Measurements from ENCODE around the gene TP53AIP1.

The TP53AIP1 gene

DNA sequence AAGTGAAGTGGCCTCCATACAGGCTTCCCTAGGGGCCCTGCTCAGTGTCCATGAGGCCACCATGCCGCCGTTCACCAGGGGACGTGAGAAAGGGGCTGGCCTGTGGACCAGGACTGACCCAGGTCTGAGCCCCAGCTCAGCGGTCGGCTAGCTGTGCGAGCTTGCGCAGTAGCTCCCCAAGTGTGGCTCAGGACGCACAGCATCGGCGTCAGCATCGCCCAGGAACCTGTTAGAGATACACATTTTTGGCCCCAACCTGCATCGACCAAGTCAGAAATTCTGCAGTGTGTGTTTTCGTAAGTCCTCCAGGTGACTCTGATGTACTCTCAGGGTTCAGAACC, 429 bp downstream of the TP53AIP1 start:
- no peak for DNase-seq

DNA sequence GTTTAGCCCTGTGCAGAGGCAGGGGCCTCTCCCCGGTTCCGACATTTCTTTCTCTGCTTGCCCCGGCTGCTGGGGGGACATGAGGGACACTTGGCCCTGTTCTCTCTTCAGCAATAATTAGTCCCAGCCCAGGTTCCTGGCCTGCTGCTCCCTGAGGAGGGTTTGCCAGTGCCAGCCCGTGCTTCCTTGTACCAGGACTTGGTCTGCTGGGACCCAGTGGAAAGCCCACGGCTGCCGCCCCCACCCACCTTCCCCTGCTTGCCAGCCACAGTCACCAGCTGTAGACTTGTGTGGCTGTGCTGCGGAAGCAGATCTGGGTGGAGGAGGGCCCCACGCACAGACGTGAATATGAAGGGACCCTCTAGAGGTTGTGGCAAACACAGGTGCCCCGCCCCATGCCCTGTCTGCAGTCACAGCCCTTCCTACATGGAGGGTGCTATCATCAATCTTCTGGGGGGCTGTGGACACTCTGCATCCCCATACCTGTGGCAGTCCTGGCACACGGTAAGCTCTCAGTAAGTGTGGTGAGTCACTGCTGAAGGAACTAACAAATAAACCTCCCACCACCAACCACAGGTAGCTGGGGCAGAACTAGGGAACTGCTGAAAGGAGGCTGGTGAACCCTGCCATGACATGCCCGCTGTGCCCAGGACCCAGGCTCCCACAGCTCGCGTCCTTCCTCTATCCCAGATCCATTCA, 949 bp downstream of the TP53AIP1 start:
- DNase-seq, result no peak

DNA sequence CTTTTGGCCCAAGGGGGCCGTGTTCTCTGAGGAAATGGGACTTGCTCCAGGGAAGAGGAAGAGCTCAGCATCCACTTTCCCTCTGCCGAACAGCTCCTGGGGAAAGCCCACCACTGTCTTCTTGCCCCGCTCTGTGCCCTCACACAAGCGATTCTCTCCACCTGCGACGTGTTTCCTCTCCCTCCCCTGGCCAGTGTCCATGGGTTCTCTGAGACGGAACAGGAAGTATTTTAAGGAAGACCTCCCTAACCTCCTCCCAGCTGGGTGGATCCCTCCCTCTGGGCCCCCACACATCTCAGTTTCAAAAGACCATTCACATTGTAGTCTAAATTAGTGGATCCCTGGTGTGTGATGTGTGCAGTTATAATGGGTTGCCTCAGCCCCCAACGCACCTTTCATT, 1.6 kb downstream of the TP53AIP1 start:
- DNase-seq, result no peak

DNA sequence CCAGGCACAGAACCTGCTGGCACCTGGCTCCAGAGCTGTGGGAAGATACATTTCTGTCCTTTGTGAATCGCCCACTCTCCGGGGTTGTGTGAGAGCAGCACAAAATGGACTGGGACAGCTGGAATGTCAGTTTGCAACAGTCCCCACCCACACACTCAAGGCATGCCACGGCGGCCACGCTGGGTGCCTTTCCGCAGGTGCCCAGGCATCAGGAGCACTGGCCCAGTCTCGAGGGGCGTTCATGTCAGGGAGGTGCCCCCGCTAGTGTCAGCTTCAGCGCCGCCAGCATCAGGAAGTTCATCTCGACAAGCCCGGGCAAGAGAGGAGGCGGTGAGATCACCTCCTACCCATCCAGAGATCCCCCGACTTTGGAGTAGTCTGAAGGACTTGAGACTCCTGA, 2.1 kb downstream of the TP53AIP1 start:
- no peak for DNase-seq

DNA sequence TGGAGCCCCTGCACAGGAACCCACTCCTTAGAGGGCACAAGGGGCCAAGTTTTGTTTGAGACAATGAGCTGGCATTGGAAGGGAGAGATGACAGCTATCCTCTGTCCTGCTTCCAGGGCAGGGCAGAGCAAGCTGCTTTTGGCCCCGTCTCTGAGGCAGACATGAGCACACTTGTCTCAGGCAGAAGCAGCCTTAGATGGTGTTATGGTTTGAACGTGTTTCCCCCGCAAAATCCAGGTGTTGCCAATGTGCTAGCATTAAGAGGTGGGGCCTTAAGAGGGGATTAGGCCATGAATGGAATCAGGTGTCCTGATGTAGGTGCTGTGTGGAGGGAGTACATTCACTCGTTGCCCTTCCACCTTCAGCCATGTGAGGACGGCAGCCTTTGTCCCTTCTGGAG, 2.5 kb downstream of the TP53AIP1 start:
- DNase-seq, result no peak

DNA sequence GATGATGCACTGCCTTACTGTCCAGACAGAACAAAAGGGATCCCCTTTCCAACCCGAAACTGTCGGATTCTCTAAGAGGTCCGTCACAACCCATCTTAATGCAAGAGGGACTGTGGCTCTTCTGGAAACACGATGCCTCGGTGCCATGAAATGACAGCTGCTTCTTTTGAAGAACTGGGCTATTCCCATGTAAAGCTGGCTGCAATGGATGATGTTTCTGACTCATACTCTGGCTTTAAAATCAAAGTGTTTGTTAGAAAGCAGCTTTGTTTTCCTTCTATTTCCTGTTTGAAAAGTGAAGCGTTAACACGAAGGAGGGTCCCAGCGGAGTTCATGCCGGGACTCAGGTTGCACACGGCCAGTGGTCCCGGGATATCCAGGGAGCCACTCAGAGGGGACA, 3.1 kb downstream of the TP53AIP1 start:
- DNase-seq, result no peak

DNA sequence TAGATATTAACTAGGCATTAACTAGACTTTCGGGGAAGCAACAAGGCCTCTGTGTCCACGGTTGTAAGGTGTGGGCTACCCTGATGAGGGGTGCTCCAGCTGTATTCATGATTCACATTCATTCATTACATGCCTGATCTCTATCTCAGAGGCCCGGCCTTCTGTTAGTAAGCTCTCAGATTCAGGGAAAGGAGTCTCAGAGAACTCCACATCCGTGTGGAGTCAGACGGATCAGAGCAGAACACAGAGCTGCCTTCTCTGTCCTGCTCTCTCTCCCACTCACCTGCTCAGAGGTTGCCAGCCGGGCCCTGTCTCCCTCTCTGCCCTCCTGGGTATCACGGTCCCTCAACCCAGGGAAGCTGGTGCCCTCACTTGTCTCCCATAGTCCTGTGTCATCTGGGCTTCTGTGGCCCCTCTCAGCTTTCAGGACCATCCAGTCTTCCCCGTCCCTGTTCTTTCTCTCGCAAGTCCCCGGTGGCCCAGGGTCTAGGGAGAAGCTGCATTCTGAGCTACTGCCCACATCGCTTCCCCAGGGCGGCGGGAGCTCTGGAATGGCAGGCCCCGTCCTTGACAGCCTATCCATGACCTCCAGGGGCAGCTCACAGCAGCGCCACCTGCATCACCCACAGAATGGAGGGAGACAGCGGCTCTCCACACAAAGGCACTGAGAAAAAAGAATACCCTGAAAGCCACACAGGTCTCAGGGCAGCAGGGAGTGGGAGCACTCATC, 4.3 kb downstream of the TP53AIP1 start:
- DNase-seq, result no peak

DNA sequence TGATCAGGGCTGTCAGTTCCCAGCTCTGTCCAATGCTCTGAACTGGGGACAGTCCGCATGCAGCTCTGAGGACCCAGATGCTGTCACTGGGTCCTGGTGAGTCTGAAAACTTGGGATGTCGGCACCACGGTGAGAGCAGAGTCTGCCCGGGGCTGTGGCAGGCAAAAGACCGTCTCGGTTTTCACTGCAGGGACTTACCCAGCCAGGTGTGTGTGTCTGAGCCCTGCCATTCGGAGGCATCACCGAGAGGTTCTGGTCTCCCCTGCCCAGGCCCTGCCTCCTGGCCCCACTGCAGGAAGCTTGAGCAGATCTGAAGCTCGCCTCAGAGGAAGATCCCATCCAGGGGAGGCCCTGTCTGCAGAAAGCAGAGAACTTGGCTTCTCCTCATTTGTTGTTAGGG, 5.2 kb downstream of the TP53AIP1 start:
- DNase-seq, result no peak

DNA sequence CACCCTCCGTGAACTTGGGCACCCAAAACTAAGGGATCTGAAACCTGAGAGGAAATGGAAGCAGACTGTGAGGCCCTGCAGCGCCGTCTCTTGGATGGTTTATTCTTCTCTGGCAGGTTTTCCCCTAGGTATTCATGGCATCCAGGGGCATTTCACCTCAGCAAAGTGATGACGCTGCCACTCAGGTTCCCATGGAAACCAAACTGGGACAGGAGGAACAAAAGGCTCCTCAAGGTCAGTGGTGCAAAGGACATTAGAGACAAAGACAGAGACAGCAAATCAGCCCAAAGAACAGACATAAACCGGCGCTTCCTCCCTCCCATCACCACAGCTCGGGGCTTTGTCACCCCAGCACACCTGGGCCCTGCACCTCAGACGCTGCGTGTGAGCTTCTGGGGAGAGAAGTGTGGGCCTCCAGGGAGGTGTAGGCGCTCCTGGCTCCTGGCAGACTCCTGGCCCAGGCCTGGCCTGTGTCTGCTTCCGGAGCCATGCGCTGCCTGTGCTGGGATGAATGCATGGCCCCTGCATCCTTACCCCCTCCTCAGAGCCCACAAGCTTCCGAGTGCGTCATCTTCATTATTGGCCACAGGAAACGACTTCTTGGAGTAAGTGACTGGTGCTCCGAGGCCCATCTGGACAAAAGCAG, 5.9 kb downstream of the TP53AIP1 start:
- DNase-seq, result no peak

DNA sequence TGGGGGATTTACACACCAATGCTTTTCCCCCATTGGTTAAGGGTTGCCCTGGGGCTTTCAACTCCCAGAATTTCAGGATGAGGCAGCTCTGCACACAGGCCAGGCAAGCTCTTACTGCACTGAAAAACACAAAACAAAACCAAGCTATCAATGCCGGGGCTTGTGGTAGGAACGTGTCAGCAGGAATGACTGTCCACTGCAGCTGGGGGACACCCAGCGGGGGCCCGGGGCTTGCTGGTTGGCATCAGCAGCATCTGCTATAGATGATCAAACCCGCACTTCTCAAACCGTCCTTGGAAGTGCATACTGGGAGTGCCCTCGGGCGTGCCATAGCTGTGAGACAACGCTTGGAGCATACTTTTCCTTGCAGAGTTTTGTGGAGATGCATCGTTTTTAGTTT, 7.7 kb downstream of the TP53AIP1 start:
- DNase-seq, result no peak

DNA sequence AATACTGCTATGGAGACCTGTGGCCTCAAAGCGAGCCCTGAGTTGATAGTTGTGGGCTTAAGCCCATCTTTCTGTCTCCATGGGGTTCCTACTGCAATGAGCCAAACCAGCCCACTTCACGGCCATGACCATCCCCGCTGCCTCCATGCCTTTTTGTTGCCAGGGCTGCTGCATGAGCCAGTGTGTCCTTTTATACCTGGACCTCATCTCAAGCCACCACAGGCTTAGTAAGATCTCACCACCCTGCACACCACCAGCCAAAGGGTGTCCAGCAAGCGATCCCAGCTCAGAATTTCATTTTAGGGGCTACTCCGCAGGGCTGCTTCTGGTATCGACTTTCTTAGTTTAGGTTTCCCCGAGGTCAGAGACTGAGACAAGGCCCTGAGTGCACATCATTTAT, 8.3 kb downstream of the TP53AIP1 start:
- no peak for DNase-seq

DNA sequence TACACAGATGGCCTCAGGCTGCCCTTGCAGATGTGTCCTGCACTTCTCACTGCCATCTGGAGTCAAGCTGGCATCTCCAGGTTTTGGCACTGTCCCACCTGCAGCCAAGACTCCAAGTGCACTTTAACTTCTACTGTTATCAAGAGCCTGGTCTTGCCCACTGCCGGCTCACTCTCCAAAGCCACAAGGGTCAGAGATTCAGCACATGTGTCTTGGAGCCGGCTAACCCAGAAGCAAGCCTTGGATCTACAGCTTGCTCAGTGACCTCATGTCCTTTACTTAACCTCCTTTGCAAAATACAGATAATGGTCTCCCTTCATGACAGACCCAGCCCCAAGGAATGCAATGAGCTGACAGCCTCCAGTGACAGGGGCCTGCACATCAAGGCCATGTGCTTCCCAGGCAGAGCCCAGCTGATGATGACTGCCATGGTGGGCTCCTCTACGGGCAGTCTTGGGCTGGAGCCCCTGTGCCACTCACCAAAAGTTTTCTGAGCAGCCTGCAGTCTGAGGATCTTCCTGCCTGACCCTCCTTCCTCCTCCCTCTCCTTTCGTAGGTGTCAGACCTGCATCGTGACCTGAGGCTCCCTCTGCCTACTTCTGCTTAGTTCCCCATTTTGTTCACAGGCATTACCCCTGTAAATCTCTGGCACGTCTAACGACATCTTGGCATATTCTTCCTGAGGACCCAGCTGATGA, 9.0 kb downstream of the TP53AIP1 start:
- no peak for DNase-seq

DNA sequence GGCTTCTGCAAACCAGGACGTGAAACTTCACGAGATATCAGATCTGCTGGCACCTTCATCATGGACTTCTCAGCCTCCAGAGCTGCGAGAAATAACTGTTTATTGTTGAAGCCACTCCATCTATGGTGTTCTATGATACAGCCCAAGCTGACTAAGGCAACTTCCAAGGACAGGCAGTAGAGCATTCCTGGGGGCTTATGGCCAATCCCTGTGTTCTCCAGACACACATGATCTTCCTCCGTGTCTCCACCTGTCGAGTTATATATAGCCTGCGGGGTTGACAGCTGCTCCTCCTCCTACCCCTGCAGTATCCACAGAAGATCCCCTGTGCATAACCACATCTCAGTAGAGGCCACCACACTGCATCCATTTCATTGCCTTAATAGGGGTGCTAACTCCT, 11.0 kb downstream of the TP53AIP1 start:
- DNase-seq, result no peak

DNA sequence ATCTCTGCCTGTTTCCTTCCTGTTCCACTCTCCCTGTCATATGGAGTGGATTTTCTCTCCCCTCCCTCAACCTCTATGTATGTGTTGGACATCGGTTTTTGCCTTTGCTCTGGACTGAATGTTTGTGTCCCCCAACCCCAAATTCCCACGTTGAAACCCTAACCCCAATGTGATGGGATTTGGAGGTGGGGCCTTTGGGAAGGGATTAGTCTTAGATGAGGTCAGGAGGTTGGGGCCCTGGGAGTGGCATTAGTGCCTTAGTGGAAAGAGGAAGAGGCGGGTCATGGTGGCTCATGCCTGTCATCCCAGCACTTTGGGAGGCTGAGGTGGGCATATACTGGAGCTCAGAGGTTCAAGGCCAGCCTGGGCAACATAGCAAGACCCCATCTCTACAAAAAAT, 11.6 kb downstream of the TP53AIP1 start:
- DNase-seq, result no peak

DNA sequence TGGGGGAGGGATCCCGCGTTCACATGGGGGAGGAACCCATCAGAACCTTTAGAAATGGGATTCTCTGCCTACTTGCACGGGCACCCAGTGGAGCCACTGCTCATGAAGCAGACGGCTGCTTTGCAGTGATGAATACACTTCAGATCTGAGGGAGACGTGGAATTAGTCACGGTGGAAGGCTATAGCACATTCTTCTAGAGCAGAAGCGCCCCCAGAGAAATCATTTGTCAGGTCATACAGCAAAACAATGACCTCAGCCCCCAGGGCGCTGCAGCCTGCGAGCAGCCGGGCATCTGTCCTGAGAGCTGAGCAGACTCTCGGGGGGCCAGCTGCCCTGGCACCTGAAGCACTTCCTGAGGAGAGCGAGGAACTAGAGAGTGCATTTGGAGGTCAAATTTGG, 12.7 kb downstream of the TP53AIP1 start:
- no peak for DNase-seq

DNA sequence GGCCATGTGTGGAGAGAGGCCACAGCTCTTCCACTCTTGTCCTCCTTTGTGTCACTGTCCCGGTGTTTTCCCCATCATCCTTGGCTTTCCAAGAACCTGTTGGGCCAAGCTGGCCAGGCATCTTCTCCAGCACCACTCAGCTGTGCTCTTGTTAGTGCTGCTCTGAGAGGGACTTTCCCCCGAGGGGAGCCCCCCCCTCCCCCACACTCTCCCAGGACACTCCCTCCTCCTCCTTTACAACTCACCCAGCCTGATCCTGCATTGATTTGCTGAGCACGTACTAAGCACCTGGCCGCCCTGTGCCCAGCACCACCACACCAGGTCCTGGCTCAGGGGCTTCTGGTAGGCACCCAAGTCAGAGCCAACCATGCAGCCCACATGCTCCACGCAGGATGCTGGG, 13.2 kb downstream of the TP53AIP1 start:
- DNase-seq, result no peak

DNA sequence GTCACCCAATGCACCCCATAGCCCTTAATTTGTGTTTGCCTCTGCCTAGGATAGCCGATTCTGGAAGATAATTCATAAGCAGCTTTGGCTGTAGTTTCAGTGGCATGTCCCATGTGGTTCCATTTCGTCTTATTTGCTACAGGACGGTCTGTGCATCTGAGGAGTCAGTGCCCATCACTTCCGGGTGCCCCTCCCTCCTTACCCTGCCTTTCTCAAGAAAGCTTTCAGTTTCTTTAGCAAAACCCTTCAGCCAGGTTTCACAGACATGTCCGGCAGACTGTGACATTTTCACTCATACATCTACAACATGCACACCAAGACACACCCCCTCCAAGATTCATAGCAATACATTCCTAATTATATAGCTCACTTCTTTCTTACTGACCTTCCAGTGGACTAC, 14.3 kb downstream of the TP53AIP1 start:
- DNase-seq, result no peak

DNA sequence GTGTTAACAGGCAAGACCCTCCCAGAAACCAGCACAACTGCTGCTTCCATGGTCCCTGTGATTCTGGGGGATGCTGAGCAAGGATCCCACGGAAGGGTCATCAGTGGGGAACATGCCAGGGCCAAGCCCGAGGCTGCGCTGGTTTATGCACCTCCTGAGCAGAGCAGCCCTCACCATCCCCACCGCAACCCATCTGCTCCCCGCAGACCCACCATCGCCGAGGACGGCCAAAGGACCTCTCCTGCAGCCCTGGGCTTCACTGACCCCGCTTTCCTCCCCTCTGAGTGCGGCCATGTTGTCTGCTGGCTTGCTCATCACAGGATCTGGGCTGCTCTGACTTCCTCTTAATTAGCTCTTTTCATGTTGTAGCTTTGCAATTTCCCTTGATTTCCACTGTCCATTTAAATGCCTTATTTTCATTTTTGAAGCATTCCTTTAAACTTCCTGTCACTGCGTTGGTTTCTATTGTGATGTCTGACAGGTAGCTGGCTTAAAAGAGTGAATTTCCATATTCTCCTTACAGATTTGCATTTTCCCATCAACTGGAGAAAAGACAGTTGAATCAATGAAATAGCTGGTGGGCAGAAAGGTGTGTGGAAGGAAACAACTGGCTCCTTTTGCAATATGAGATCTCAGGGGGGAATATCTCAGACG, 14.9 kb downstream of the TP53AIP1 start:
- no peak for DNase-seq

DNA sequence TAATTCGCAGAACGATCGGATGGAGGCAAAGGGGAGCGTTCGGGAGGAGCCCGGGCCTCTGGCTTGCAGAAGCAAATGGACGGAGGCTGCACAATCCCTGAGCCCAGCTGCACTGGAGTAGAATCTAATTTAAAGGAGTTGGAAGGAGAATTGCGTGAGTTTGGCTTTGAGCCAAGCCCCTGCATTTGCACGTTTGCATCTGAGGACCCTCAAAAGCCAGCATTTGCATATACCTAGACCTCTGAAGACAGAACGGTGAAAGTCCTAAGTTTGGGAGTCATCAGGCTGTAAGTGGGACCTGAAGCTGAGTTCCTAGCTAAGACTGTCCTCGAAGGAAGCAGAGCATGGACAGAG, 15.6 kb downstream of the TP53AIP1 start:
- DNase-seq, result no peak

DNA sequence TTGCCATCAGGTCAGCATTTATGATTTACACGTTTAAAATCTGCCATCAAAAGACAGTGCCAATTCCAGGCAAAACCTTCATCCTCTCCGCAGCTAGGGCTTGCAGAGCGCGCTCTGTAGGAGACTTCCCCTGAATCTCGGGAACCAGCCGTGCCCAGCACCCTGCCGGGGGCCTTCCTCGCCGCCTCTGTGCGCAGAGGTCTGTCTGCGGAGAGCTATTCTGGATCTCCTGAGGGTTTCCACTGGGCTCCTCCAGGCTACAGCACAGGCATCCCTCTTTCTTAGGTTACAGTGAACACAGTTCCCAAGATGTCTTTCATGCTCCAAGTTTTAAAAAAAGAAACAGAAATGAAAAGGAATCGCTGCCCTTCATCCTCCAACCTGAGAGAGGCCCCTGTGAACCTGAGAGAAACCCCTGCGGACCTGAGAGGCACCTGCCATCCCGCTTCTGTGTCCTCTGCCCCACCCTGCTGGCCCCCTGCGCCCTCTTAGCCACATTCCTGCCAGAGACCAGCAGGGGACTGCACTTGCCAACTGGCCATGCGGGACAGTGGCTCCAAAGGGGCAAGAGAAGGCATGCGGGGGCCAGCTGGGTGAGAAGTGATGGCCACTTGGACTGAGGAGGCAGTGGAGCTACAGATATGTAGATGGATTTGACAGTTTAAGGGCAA, 16.1 kb downstream of the TP53AIP1 start:
- DNase-seq, result no peak

DNA sequence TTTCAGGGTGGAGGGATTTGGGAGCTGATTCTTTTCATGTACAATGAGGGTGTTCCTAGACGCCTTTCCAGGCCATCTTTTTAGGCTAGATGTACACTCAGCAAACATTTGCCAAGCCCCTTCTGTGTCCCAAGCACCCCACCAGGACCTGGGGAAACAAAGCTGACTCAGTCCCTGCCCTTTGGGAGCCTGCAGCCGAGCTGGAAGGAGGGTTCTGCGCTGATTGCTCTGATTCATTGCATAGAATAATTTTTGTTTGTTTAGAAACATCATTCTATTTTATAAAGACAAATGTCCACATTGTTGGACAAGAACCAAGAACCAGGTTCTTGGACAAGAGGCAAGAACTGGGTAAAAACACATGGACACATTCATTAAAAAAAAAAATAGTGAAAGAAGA, 16.7 kb downstream of the TP53AIP1 start:
- DNase-seq, result no peak

DNA sequence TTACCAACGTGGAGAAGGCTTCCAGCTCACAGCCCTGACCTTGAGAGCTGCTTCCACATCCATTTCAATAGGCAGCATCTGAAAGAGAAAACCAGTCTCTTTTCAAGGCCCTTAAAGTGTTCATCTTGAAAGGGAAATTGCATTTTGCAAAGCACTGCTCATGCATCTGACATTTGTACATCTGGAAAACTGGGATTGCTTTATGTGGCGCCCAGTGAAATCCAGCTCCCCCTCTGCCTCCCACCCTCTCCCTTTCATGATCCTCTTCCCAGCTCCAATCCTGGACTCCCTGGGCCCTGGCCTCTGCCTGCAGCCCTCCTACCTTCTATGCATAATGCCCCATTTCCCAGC, 17.4 kb downstream of the TP53AIP1 start:
- no peak for DNase-seq

Measured in GOT3 (cell line).